Measurements from ENCODE around the gene GAS1. TPM values are rescaled to one million over a fixed set of nuclear protein-coding genes. Genes with fewer than 3 reads are reported as not detected.

The GAS1 gene
- total and polyA plus RNA-seq, 2 of the 8 experiments (the other 6 are each of a cell fraction or from before 2014, with no cell fraction given) = 2.8 to 5.7 TPM

DNA sequence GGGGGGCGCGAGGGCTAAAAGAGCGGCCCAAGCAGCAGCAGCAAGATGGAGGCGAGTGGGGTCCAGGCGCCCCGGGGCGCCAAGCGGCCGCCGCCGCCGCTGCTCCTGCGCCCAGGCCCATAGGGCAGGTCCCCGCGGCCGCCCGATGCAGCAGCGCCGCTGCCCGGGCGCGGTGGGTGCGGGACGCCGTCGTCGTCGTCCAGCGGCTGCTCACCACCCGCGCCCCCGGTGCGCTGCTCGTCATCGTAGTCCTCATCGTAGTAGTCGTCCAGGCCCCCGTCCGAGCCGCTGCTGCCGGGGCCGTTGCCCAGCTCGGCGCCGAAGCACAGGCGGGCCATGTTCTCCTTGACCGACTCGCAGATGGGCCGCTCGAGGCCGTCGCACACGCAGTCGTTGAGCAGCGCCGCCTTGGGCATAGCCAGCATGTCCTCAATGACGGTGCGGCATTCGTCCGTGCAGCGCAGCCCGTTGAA lies 1.5 kb downstream of the GAS1 start:
- Histone ChIP-seq H3K4me3 (ENCODE audit: extremely low read depth in 1 of 4, insufficient read depth in 2 of 4, low read depth in 3 of 4, low read length in 4 of 4) (peak overlapping the region; percentile 71 to 82 (median 76)), H2BK120ac (replicated peaks; ENCODE audit: low read depth, low read length) (no peak overlapping the region), H3K14ac (ENCODE audit: insufficient read length) (no peak overlapping the region), H3K23me2 (ENCODE audit: low read depth, low read length) (peaks cover 17% of the 10 kb centered on the region), H3K36me3 (ENCODE audit: control insufficient read depth in 2 of 4, insufficient read depth in 4 of 4, low read length in 3 of 4) (no peaks in the 10 kb centered on the region), H3K79me1 (ENCODE audit: low read depth, low read length) (no peaks in the 10 kb centered on the region), H2BK5ac (ENCODE audit: low read depth, low read length) (no peak overlapping the region; the same call in 1 of the 2 replicates), H4K5ac (ENCODE audit: insufficient read length, low read depth, low read length) (no peak overlapping the region), H3K23ac (ENCODE audit: insufficient read length) (no peak overlapping the region), H3K4me1 (replicated peaks in 1 of 4; ENCODE audit: control insufficient read depth in 3 of 4, insufficient read depth in 4 of 4, low read length in 3 of 4) (peaks cover 5 to 31% (median 16%) of the 10 kb centered on the region in 4 experiments), H3K56ac (replicated peaks; ENCODE audit: insufficient read length, low read depth, low read length) (no peak overlapping the region), H3K4me2 (ENCODE audit: insufficient read depth in 1 of 2, low read depth in 2 of 2, low read length in 2 of 2) (peak overlapping the region; percentile 79 to 99), H3K9me3 (ENCODE audit: insufficient read depth in 2 of 2, low read depth in 1 of 2, low read length in 1 of 2) (peaks cover 2 to 4% of the 10 kb centered on the region in 2 experiments; a peak in 1 of 4 replicates), H4K8ac (ENCODE audit: extremely low read depth, insufficient read depth, low read length) (peak overlapping the region; percentile 79), H2AFZ (ENCODE audit: low read length) (no peak overlapping the region; the same call in 1 of the 2 replicates), H2BK20ac (ENCODE audit: low read length) (peak overlapping the region; percentile 66; the same call in 1 of the 2 replicates), H2BK12ac (ENCODE audit: low read depth, low read length) (peak overlapping the region; percentile 97; the same call in 1 of the 2 replicates), H3K79me2 (ENCODE audit: control insufficient read depth in 1 of 2, insufficient read depth in 2 of 2, low read length in 2 of 2) (peaks cover 0 to 6% of the 10 kb centered on the region in 2 experiments; a peak in 1 of 4 replicates), H4K20me1 (replicated peaks in 1 of 2; ENCODE audit: control insufficient read depth in 1 of 2, insufficient read depth in 2 of 2, low read length in 2 of 2) (peaks cover 0 to 2% of the 10 kb centered on the region in 2 experiments), H3K27ac (ENCODE audit: low read depth, low read length) (no peak overlapping the region), H3K4ac (replicated peaks; ENCODE audit: insufficient read length, low read depth, low read length) (no peak overlapping the region), H2BK15ac (ENCODE audit: low read length) (peak overlapping the region; percentile 77; the same call in 1 of the 2 replicates), H2AK5ac (ENCODE audit: low read depth, low read length) (no peak overlapping the region), H3K18ac (ENCODE audit: extremely low read depth, low read length) (peak overlapping the region; percentile 79), H4K91ac (replicated peaks; ENCODE audit: insufficient read length, low read length) (peak overlapping the region; percentile 62), H3K27me3 (replicated peaks in 1 of 4; ENCODE audit: control insufficient read depth in 3 of 4, extremely low read depth in 1 of 4, insufficient read depth in 3 of 4, low read length in 3 of 4) (peaks cover 2 to 41% (median 23%) of the 10 kb centered on the region in 4 experiments; a peak in 6 of 7 replicates), H3K9ac (replicated peaks in 1 of 4; ENCODE audit: extremely low read depth in 1 of 4, low read depth in 3 of 4, low read length in 3 of 4) (peak overlapping the region; percentile 42 to 50 (median 46); a peak in 3 of 7 replicates)
- ChIA-PET CTCF (ENCODE audit: partially characterized antibody) (interaction anchor here (1.5 to 1.6 kb wide), 2 partner anchors 41 to 60 kb away, joined by 3 to 4 read pairs; no protein-coding TSS in a partner anchor), POLR2A (ENCODE audit: partially characterized antibody) (interaction anchor here (1.0 to 1.7 kb wide), 5 partner anchors 42 to 310 kb away, joined by 3 to 6 read pairs (median 3); no protein-coding TSS in a partner anchor)
- 3% methylated on average over 37 of the region's 62 CpGs; no CpG with 5 or more reads in 1 of the 2 experiments for WGBS, 2 experiments (ENCODE audit: extremely low coverage in 1 of 2, insufficient coverage in 1 of 2, insufficient read length in 1 of 2, insufficient replicate concordance in 2 of 2, low coverage in 1 of 2, low lambda C conversion rate in 2 of 2, missing lambda C conversion rate in 1 of 2)
- FAIRE-seq (no peak), DNase-seq (ENCODE audit: low read depth in 1 of 2, low spot score in 2 of 2) (peak in 1 of 2 experiments; percentile 71)
- TF ChIP-seq TCF12 (IDR thresholded peaks at IDR 0.05; ENCODE audit: low read depth, low read length) (no peak), POLR2A (IDR thresholded peaks at IDR 0.05; ENCODE audit: control extremely low read depth in 1 of 2, low read depth in 2 of 2, low read length in 2 of 2) (no peak), GABPA (IDR thresholded peaks at IDR 0.05; ENCODE audit: borderline replicate concordance, insufficient read depth, low read length) (no peak), PHF8 (conservative IDR thresholded peaks at IDR 0.05; ENCODE audit: low read depth, low read length) (peak; percentile 54; the same call in 1 of the 2 replicates), SIN3A (conservative IDR thresholded peaks at IDR 0.05 in 1 of 2, IDR thresholded peaks at IDR 0.05 in 1 of 2; ENCODE audit: low read depth in 1 of 2, low read length in 2 of 2) (no peak)
- TF ChIP-seq, protein P1, sequence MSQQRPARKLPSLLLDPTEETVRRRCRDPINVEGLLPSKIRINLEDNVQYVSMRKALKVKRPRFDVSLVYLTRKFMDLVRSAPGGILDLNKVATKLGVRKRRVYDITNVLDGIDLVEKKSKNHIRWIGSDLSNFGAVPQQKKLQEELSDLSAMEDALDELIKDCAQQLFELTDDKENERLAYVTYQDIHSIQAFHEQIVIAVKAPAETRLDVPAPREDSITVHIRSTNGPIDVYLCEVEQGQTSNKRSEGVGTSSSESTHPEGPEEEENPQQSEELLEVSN (IDR thresholded peaks at IDR 0.05) = peak; percentile 81
